Neural progenitor cell (in vitro differentiated cells): ENCODE measurements around the gene LRFN2.

Experiments used
- EZH2 ChIP-seq: fragments of 200-600 bp; sonication (generic); IDR thresholded peaks from 2 replicates; pipeline ENCODE4 v1.6.1; 2017; ENCODE audit warnings: antibody characterized with exemption, mild to moderate bottlenecking, moderate library complexity
- EZH2phosphoT487 ChIP-seq: fragments of 200-600 bp; sonication (generic); IDR thresholded peaks from 2 replicates; pipeline ENCODE4 v1.6.1; 2017; ENCODE audit warnings: antibody characterized with exemption
- TF ChIP-seq, protein P1 (sequence below): fragments of 200-600 bp; sonication (generic); IDR thresholded peaks from 2 replicates; pipeline ENCODE4 v1.5.1; 2017; ENCODE audit warnings: antibody characterized with exemption, mild to moderate bottlenecking

DNA sequence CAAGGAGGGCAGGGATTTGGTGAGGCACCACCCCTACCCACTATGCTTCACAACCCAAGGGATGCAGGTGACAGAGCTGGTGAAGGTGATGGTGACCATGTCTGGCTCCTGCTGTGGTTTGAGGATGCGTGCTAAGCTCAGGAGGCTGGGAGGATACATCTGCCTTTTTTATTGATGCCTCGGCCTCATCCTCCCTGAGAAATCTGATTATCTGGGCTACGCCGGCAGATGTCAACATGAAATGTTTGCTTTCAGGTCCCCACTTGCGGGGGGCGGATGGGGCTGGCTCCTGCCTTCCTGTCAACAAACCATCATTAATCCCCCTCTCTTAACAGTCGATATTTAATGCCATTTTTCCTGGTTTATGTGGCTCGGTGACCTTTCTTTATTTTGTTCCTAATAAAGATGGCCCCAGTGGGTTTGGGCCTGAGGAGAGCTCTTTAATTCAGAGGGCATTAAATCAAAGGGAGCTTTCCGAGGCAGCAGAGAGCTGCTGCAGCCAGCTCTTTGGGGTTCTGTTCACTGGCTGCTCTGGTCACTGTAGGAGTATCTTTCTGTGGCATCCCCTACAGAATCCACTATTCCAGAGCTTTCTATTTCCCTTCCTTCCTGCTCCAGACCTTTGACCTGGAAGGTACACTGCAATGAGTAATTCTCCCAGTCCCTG lies 33.5 kb upstream of the LRFN2 start:
- TF ChIP-seq, protein P1, sequence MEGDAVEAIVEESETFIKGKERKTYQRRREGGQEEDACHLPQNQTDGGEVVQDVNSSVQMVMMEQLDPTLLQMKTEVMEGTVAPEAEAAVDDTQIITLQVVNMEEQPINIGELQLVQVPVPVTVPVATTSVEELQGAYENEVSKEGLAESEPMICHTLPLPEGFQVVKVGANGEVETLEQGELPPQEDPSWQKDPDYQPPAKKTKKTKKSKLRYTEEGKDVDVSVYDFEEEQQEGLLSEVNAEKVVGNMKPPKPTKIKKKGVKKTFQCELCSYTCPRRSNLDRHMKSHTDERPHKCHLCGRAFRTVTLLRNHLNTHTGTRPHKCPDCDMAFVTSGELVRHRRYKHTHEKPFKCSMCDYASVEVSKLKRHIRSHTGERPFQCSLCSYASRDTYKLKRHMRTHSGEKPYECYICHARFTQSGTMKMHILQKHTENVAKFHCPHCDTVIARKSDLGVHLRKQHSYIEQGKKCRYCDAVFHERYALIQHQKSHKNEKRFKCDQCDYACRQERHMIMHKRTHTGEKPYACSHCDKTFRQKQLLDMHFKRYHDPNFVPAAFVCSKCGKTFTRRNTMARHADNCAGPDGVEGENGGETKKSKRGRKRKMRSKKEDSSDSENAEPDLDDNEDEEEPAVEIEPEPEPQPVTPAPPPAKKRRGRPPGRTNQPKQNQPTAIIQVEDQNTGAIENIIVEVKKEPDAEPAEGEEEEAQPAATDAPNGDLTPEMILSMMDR: no peak
- TF ChIP-seq EZH2 (no peak), EZH2phosphoT487 (no peak)
